HG02571 (cell line): Measurements from ENCODE around the gene STAB2.

ENCODE experiments used
- ATAC-seq: cut with Tn5 transposase; IDR thresholded peaks from one replicate; pipeline ENCODE4 v1.9.1; 2021; ENCODE audit warnings: mild to moderate bottlenecking, moderate library complexity; ENCODE audit not compliant: unreplicated experiment

Gene STAB2

DNA sequence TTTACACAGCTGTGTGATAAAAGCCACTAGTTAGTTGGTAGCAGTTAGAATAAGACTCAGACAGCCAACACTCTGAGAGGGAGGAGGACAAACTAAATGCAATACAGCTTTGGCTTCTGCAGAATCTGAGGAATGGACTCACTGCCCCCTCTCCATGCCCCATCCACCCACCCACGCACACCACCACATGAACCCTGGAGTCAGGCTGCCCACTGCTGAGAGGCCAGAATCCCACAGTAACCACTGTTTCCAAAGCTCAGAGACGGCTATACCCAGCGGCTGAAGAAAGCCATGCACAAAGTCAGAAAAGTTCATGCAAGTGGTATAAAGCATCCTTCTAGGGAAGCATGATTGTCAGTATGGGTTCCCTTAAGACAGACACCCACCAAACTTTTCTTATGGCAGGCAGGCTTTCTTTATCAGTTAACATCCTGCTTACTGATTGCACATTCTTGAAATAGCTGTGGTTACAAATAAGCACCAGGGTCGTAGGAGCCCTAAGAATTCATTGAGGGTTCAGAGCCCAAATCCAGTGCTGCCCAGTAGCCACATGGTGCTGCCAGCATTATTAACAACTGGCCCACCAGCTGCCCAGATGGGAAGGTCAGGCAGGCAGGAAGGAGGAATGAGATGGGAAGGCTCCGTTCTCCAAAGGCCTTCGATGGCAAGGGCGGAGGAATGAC is 192.5 kb downstream of the STAB2 start:
- ATAC-seq, result no peak

DNA sequence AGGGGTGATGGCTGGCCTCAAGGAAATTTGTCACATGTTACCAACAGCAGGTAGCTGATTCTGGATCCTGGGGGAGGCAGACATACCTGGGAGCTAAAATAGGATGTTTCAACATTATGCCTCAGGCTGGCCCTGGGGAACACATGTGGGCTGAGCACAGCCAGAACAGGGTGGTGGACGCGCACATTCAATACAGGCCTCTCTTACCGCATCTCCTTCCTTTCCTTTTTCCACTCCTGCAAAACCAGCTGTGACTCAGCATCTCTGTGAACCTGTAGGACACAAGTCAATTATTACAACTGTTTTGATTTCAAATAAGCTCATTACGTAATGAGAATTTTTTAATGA is 193.0 kb downstream of the STAB2 start:
- no peak for ATAC-seq

DNA sequence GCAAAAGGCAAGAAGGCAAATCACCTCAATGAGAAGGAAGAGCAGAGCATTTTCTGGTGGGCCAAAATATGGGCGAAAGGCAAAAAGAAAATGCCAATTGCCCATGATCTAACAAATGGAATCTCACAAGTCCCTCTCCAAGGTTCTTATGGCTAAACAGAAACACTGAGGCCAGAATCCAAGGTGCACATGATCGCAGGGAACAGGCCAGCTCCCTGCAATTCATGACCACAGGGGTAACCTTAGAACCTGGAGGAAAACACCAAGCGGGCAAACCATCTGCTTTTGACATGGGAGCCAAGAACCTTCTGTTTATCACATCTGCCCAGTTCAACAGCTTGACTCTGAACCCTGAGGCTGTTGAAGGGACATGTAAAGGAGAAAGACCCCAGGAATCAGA is 193.9 kb downstream of the STAB2 start:
- no peak for ATAC-seq

GRCh38 chr12:103782399-103782798 is 195.3 kb downstream of the STAB2 start:
- no peak for ATAC-seq

GRCh38 chr12:103783744-103784664 is 196.9 kb downstream of the STAB2 start:
- ATAC-seq, result no peak

DNA sequence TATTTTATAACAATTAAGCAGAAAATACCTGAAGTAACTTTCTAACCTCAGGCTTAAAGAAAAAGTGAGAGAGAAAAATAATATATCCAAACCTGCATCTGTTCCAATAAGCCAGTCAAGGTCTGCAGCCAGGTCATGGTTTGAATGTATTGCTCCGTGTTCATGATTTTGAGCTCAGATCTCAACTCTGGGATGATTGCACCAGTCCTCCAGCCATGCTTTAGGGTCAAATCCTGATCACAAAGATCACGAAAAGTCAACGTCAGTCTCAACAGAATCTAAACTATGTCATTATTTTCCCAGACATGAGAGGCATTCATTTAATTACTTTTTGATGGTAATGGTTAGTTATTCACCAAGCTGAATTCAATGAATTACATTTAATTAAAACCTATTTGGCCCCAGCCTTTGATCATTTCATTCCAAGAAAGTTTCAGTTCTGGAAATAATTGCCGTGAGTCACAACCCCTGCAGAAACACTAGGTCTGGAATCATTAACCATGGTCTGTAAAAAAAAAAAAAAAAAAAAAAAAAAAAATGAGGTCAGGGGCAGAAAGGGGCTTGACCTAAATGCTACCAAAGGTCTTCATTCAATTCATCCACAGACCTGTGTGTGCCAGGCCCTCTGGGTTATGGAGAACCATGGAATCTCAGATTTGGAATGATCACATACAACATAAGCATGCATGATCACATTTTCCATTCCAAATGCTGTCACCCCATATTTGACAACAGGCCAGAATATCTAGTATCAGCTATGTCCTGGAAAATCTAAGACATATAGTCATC is 198.4 kb downstream of the STAB2 start:
- no peak for ATAC-seq

- no peak for ATAC-seq
Observed at GRCh38 chr12:103786201-103786600, 199.1 kb downstream of the STAB2 start.

DNA sequence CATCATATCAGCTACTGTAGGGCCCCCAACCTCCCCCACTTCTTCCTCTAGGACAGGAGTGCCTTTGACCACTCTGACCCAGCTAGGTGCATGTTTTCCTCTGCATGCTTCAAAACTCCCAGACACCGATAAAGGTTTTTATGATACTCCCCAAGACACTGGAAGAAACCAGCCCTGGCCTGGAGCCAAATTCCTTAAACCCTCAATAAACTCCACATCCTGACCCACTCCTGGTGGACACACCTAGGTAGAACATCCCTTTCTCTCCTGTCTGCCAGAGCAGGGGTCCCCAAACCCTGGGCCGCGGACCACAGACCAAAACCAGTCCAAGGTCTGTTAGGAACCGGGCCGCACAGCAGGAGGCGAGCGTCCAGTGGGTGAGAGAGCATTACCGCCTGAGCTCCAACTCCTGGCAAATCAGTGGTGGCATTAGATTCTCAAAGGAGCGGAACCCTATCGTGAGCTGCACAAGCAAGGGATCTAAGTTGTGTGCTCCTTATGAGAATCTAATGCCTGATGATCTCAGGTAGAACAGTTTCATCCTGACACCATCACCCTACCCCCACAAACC is 204.4 kb downstream of the STAB2 start:
- ATAC-seq, result no peak

DNA sequence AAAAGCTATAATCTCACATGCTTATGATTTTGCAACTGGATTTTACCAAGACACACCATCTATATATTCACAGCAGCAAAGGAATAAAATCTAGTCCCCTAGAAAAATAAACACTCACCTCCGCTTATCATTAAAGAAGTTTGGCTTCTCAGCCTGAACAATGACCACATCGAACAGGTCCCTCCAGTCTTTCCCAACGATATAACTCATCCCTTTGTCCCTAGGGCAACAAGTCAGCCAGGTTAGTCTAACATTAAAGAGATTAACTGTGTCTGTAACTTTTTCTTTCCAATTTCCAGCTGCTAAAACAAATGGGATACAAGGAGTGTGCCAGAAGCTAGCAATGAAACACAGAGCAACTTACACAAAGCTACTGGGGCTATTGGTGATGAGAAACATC is 206.0 kb downstream of the STAB2 start:
- no peak for ATAC-seq

DNA sequence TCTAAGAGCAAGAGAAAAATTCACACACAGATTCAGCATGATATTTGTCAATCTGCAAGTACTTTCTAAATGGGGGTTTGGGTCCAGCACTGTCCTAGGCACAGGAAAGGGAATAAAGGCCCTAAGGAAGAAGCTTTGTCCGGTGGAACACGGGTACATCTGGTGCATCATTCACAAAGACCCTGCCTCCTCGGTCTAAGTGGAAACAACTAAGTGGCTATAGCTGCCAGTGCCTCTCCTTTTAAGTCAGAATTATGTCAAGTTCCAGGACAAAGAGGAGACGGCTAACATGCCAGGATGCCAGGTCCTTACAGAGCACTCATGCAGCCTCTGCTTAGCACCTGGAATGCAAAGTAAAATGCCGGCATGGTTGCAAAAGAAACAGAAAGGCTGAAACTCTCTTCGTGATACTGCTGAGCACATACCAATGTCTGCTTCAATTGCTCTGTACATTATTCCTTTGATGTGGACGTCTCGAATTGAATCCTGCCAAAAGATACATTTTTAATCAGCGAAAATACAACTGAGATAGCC is 206.5 kb downstream of the STAB2 start:
- ATAC-seq, result no peak

DNA sequence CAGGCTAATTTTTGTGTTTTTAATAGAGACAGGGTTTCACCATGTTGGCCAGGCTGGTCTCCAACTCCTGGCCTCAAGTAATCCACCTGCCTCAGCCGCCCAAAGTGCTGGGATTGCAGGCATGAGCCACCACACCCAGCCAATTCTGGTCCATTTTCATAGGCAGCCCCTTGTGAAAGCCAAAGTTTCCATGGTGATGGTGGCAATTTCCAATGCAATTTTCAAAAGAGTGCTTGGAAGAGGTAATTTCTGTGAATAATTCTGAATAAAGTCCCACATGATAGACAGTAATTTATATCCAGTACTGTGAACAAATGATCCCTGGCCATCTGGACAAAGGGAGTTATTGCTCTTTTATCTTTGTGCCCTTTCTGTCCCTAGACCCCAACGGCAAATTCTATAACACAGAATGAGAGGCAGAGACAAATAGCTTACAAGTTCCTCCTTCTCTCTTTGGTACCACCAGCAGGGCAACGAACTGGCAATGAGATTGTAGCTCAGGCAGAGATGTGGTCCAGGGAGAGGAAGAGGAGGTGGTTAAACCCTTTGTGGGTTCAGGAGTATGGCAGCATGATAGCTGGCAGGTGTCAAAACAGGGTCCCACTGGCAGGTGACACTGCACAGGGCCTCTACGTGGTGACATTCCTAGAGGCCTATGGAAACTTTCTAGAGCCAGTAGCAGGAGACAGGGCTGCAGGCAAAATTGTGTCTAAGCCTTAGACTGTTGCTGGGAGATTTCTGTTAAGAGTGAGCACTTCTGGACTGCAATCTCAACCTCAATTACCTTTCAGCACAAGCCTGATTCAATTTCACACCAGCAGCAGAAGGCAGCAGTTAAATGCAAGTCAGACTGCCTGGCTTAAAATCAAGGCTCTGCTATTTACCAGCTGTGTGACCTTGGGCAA is 207.5 kb downstream of the STAB2 start:
- ATAC-seq, result no peak

DNA sequence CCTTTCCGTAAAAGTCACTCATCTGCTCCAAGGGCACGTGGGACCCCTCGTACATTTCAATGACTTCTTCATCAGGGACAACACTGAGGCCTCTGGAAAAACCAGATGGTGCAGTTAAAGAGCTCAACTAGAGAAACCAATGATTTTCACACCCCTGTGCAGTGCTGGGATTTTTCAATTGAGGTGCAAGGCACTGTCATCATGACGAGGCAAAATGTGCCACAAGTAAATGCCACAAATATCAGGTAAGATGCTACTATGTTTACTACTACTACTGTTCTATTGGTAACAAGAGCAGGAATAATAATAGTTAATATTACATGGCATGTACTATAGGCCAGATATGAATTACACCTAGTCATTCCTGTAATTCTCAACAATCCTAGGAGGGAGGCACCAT is 211.5 kb downstream of the STAB2 start:
- ATAC-seq, result no peak

- ATAC-seq, result no peak
Observed at GRCh38 chr12:103799504-103799856, 212.4 kb downstream of the STAB2 start.

DNA sequence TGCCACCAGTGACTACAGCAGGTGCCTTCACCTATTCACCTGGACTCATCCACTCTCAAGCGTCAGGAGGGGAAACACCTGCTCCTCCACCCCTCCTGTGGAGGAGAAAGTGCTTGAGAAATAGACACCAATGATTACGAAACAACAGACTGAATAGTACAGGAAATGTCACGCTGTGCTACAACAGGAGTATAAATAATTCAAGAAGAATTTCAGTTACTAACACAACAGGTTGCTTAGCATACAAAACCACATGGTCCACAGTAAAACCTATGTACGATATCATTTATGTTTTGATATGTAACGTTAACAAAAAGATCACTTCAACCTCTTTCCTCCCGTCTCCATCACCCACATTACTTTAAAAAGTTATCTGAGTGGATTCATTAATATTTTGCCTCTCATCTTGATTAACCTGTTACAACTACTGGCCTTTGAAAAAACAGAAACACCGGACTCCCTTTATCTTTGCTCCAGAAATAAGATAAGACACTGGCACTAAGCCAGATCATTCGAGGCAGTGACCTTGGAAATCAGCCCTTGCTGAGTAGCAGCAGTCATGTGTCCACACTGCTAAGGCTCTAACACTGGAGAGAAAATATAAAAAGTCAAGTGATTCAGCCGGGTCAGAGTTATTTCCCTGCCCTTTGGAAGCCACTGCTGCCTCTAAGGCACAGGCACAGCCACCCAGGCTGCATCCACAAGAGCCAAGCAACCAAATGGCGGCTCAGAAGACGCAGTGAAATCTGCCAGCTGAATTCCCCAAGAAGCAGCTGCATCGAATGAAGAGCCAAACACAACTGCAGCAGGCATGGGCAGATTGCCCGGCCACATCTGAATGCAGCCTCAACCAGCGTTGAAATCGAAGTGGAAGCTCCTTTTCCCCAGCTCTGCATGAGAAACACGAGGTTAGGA is 213.0 kb downstream of the STAB2 start:
- ATAC-seq, result no peak

DNA sequence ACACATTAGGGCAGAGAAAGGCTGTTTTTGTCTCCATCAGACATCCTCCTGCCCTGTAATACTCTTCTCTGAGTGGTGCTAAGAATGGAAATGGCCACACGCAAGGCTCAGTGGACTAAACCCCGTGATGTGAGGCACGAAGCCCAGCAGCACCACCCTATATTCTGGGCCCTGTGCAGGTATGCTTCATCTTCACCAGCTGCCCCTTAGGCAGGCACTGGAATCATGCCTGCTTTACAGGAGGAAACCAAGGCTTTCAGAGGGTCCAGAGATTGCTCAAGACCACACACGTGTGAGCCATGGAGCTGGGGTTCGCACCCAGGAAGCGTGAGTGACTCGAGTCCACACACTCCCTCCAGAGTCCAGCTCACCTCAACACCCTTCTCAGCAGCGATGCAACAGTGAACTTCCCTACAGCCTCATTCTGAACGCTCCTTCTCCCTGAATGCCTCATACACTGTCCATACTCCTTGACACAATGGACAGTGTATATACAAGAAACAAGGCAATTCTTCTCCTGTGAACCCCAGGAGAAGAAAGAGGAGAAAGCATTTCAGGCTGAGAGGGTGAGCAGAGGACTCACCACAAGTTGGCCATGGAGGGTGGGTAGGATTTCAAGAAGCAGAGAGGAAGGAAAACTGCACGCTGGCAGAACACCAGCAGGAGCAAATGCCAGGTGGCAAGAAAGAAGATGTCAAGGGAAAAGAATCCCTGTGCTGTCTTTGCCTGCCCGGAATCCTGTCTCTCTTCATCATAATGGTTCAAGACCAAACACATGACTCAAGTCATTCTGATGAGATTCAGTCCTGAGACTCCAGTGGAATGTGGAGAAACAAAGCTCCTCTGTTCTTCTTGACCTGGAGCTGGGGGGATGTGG is 214.9 kb downstream of the STAB2 start:
- no peak for ATAC-seq

- no peak for ATAC-seq
Observed at GRCh38 chr12:103802586-103802886, 215.5 kb downstream of the STAB2 start.

DNA sequence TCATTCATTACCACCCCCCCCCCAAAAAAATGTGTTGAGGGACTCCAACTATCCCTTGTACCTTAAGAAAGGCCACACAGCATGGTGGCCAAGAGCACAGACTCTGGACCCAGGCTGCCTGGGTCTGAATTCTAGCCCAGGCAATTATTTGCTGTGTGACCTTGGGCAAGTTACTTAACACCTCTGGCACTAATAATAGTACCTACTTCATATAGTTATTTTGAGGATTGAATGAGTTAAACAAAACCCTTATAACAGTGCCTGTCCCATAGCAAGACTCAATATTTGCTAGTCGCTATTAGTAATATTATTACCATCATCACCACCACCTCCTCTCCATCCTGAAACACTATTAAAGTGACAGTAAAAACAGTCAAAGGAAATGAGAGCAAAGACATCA is 216.8 kb downstream of the STAB2 start:
- ATAC-seq, result no peak

GRCh38 chr12:103805655-103806360 is 218.7 kb downstream of the STAB2 start:
- ATAC-seq, result no peak
